ENCODE results near the gene HTRA3.

Gene HTRA3

DNA sequence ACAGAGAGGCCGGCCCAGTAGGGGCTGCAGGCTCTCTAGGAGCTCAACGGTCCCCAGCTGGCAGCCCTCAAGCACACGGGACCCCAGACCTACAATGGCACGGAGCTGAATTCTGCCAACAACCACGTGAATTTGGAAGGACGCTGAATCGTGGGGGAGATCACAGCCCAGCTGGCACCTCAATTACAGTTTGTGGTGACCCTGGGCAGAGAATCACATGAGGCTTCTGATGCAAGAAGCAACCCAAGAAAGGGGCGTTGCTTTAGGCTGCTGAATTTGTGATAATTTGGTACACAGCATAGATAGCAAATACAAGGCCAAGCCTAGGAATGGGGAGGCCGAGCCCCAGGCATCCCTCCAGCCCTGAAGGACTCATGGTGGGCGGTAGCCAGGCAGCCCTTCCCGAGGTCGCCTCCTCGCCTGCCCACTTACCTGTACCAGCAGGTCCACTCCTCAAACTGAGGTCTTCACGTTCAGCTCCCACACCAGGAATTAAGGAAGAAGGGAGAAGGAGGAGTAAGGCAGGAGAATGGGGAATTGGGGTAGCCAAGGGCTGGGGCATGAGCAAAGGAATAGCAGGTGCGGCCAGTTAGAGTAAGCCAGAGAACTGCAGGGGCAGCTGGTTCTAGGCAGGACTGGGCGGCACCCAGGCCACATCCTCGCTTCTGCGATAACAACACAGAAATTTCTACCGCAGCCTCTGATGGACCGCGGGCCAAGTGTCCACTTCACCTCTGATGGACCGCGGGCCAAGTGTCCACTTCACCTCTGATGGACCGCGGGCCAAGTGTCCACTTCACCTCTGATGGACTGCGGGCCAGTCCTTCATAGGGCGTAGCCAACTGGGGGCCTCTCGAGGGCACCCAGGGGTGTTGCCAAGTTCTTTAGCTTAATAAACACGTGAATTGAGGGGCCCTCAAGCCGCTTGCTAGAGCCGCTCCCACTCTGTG lies 23.4 kb upstream of the HTRA3 start:
- no peak for DNase-seq (ENCODE audit: low spot score)
- in situ Hi-C loops (cut with MboI; ENCODE audit: low sequenced_read_pairs, unreplicated experiment), result loop anchor here (10.0 kb wide), 1 partner anchor 159 kb away; no protein-coding TSS in a partner anchor
- TF ChIP-seq, protein P1, sequence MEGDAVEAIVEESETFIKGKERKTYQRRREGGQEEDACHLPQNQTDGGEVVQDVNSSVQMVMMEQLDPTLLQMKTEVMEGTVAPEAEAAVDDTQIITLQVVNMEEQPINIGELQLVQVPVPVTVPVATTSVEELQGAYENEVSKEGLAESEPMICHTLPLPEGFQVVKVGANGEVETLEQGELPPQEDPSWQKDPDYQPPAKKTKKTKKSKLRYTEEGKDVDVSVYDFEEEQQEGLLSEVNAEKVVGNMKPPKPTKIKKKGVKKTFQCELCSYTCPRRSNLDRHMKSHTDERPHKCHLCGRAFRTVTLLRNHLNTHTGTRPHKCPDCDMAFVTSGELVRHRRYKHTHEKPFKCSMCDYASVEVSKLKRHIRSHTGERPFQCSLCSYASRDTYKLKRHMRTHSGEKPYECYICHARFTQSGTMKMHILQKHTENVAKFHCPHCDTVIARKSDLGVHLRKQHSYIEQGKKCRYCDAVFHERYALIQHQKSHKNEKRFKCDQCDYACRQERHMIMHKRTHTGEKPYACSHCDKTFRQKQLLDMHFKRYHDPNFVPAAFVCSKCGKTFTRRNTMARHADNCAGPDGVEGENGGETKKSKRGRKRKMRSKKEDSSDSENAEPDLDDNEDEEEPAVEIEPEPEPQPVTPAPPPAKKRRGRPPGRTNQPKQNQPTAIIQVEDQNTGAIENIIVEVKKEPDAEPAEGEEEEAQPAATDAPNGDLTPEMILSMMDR (IDR thresholded peaks at IDR 0.05; ENCODE audit: borderline replicate concordance, control extremely low read depth, extremely low read depth, insufficient read depth, missing control alignments), result no peak

DNA sequence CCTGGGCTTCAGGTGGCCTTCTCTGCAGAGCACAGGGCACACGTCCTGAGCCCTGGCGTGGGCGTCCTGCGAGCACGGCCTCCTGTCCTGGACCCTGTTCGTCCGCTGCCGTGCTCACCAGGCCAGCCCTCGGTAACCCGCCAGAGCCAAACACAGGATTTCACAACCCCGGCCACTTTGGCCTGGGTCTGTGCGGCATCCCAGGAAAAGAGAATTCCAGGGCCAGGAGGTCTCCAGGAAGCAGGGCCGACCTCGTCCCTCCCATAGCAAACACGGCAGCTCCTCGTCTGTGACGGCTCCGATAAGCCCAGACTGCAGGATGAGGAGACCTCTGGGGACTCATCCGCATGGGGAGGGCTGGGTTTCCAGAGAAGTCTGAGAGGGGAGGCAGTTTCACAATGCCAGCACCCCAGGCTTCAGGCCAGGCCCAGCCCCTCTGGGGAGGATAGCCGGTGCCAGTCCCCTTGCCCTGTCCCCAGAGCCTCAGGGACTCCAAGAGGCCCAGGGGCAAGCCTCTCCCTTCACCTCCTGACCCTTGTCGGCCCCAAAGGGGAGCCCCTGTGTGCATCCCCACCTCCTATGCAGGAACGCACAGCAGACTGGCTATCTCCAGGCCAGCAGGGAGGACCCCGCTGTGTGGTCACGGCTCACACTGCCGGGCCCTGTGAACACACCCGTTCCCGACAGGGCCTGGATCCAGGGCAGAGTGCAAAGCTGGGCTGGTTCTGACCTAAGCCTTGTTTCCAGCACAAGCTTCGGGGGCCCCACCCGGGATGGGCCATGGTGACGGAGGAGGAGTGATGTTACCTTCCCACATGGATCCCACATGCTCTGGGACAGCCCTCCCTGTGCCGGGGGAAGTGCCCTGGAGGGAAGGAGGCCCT lies 22.3 kb upstream of the HTRA3 start:
- TF ChIP-seq, protein P1 (IDR thresholded peaks at IDR 0.05; ENCODE audit: borderline replicate concordance, control extremely low read depth, extremely low read depth, insufficient read depth, missing control alignments), result no peak
- in situ Hi-C loops (cut with MboI; ENCODE audit: low sequenced_read_pairs, unreplicated experiment), result loop anchor here (10.0 kb wide), 1 partner anchor 158 kb away; no protein-coding TSS in a partner anchor
- DNase-seq (ENCODE audit: low spot score), result no peak

DNA sequence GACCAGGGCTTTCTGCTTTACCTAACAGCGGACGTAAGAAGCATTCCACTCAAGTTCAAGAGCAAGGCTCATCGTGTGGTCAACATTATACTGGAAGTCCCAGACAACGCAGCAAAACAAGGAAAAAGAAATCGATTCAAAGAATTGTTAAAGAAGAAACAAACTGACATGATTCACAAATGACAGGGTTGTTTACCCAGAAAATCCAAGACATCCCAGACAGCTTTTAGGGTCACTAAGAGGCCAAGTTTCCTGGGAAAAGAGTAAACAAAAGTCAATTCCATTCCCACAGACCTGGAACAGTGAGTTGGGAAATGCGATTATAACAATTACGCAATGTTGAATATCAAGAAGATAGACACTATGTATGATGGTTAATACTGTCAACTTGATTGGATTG lies 21.5 kb upstream of the HTRA3 start:
- no peak for DNase-seq (ENCODE audit: low spot score)
- TF ChIP-seq, protein P1 (IDR thresholded peaks at IDR 0.05; ENCODE audit: borderline replicate concordance, control extremely low read depth, extremely low read depth, insufficient read depth, missing control alignments), result no peak
- in situ Hi-C loops (cut with MboI; ENCODE audit: low sequenced_read_pairs, unreplicated experiment), result loop anchor here (10.0 kb wide), 1 partner anchor 157 kb away; no protein-coding TSS in a partner anchor

DNA sequence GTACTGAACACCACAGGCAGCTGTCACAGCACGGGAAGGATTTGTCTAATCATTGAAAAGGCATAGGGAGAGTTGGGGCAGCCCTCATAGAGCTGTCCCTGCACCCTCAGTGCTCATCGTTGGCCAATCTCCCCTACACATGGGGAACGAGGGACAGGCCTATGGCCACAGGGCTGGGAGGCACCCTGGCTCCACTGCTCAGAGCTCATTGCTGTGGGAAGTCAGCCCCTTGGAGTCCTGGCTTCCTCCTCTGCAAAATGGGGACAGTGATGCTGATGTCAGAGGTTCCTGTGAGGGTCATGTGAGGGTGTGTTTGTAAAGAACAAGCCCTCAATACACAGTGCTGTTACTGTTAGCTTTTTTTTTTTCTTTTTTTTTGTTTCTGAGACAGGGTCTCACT lies 19.3 kb upstream of the HTRA3 start:
- TF ChIP-seq, protein P1 (IDR thresholded peaks at IDR 0.05; ENCODE audit: borderline replicate concordance, control extremely low read depth, extremely low read depth, insufficient read depth, missing control alignments), result no peak
- in situ Hi-C loops (cut with MboI; ENCODE audit: low sequenced_read_pairs, unreplicated experiment), result no loop called here
- DNase-seq (ENCODE audit: low spot score), result no peak

DNA sequence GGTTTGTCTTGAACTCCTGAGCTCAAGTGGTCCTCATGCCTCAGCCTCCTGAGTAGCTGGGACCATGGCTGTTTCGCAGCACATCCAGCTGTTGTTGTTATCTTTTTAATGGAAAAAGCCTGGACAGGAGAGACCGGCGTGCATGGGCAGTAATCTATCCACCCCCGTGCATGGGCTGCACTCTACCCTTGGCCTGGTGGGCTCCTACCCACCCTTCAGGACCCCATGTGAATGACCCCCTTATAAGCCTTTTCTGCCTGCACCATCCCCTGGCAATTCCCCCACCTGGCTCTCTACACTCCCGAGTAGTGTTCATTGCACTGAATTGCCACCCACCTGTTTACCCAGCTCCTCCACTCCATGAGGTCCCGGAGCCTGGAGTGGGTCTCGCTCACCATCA lies 18.9 kb upstream of the HTRA3 start:
- DNase-seq (ENCODE audit: low spot score), result no peak
- TF ChIP-seq, protein P1 (IDR thresholded peaks at IDR 0.05; ENCODE audit: borderline replicate concordance, control extremely low read depth, extremely low read depth, insufficient read depth, missing control alignments), result no peak
- in situ Hi-C loops (cut with MboI; ENCODE audit: low sequenced_read_pairs, unreplicated experiment), result no loop called here

Measured in GM13976 (cell line).